HepG2 (cell line): Measurements from ENCODE around the gene MYL1. TPM values are rescaled to one million over a fixed set of nuclear protein-coding genes. Genes with fewer than 3 reads are reported as not detected.

ENCODE experiments used
- ATAC-seq: fragments of 200-7000 bp; cut with Tn5 transposase; 3 replicates; pipeline ENCODE4 v1.9.1; 2020; ENCODE audit warnings: mild to moderate bottlenecking, moderate library complexity
- BruUV-seq: library from RNA; stranded (reverse); fragments of 400-500 nt; replicated peaks from 2 replicates; lab custom pipeline; 2021; lab: Mats Ljungman, UMichigan
- CTCF ChIA-PET: fragments of 300-600 bp; formaldehyde crosslinking; extraction: SDS; loops from one replicate; lab custom pipeline; 2021; ENCODE audit warnings: low total read pairs, inconsistent platforms, low intra/inter-chr PET ratio; lab: Yijun Ruan, JAX
- POLR2A ChIA-PET: fragments of 350-600 bp; sonication (Branson Sonifier 250); formaldehyde crosslinking; loops from one replicate; lab custom pipeline; 2020; ENCODE audit warnings: antibody characterized with exemption, inconsistent platforms; lab: Yijun Ruan, JAX
- DNase-seq: peaks from one replicate; pipeline ENCODE4 v3.0.0-alpha.2; 2015; ENCODE audit warnings: low spot score
- FAIRE-seq: peaks from 3 replicates; lab custom pipeline; 2011; peaks lifted over from hg19 to GRCh38; lab: Jason Lieb, UNC
- H2AFZ ChIP-seq: one replicate; pipeline ENCODE4 v1.6.1; 2011; ENCODE audit warnings: low read length, inconsistent platforms
- H3K27ac ChIP-seq: fragments of 300-600 bp; 3 replicates; pipeline ENCODE4 v1.8.0; 2011; ENCODE audit warnings: mixed run types, mild to moderate bottlenecking, mixed read lengths, low read length, inconsistent platforms; ENCODE audit not compliant: insufficient read depth; ENCODE audit errors: extremely low read length
- H3K27me3 ChIP-seq, 2 experiments: fragments of 200-600 bp in 1 of 2; 2 replicates in 1 of 2; 3 replicates in 1 of 2; pipeline versions ENCODE4 v1.6.0 to v1.8.0; 2011; ENCODE audit warnings: low read length in 2 of 2, mild to moderate bottlenecking in 2 of 2, moderate library complexity in 2 of 2, inconsistent platforms in 1 of 2; ENCODE audit not compliant: insufficient read depth in 2 of 2, control insufficient read depth in 1 of 2
- H3K36me3 ChIP-seq, 2 experiments: fragments of 200-600 bp in 1 of 2; replicated peaks in 1 of 2; 2 replicates in 1 of 2; 3 replicates in 1 of 2; pipeline versions ENCODE4 v1.5.1 to v1.8.0; 2011; ENCODE audit warnings: low read length in 2 of 2, inconsistent platforms in 1 of 2; ENCODE audit not compliant: insufficient read depth in 2 of 2, control insufficient read depth in 1 of 2
- H3K4me1 ChIP-seq: 2 replicates; pipeline ENCODE4 v1.5.1; 2012; ENCODE audit warnings: low read length, inconsistent platforms; ENCODE audit not compliant: insufficient read depth
- H3K4me2 ChIP-seq: 2 replicates; pipeline ENCODE4 v1.6.0; 2011; ENCODE audit warnings: low read depth, low read length, inconsistent platforms
- H3K4me3 ChIP-seq, 3 experiments: fragments of 200-600 bp in 1 of 3; sonication (generic), shearing (Covaris generic) in 1 of 3; replicated peaks in 1 of 3; 2 replicates each; pipeline ENCODE4 v1.5.1; 2011 to 2016; ENCODE audit warnings: low read length in 3 of 3, inconsistent platforms in 2 of 3, low read depth in 2 of 3, mild to moderate bottlenecking in 2 of 3, control low read depth in 1 of 3, mixed read lengths in 1 of 3; ENCODE audit not compliant: insufficient read depth in 1 of 3
- H3K79me2 ChIP-seq: one replicate; pipeline ENCODE4 v1.6.1; 2011; ENCODE audit warnings: low read length, inconsistent platforms; ENCODE audit not compliant: insufficient read depth
- H3K9ac ChIP-seq: 2 replicates; pipeline ENCODE4 v1.6.0; 2011; ENCODE audit warnings: mild to moderate bottlenecking, low read depth, low read length, inconsistent platforms; ENCODE audit not compliant: insufficient read depth
- H3K9me3 ChIP-seq: 2 replicates; pipeline ENCODE4 v1.5.1; 2012; ENCODE audit warnings: mild to moderate bottlenecking, low read length
- H4K20me1 ChIP-seq: 2 replicates; pipeline ENCODE4 v1.6.0; 2011; ENCODE audit warnings: inconsistent platforms, mild to moderate bottlenecking, low read length, moderate library complexity; ENCODE audit not compliant: insufficient read depth
- CEBPG ChIP-seq: IDR thresholded peaks from 2 replicates; pipeline ENCODE4 v1.6.1; 2016
- KDM3A ChIP-seq: IDR thresholded peaks from 2 replicates; pipeline ENCODE4 v1.6.1; 2018; ENCODE audit warnings: low read depth, missing compliant biosample characterization
- MAFK ChIP-seq, 2 experiments: IDR thresholded peaks in 1 of 2; conservative IDR thresholded peaks in 1 of 2; 2 replicates each; pipeline ENCODE4 v1.6.1; 2011; ENCODE audit warnings: improper control_type of control experiment in 2 of 2, low read length in 2 of 2
- MXD4 ChIP-seq: IDR thresholded peaks from 2 replicates; pipeline ENCODE4 v1.6.1; 2016; ENCODE audit warnings: mild to moderate bottlenecking, missing biosample characterization, missing genetic modification reagents
- MYC ChIP-seq: sonication (generic); formaldehyde crosslinking; IDR thresholded peaks from 2 replicates; pipeline ENCODE4 v1.9.0; 2021; ENCODE audit warnings: missing genetic modification reagents, borderline replicate concordance
- NBN ChIP-seq: fragments of 450-650 bp; conservative IDR thresholded peaks from 2 replicates; pipeline ENCODE4 v1.6.1; 2017
- POLR2AphosphoS2 ChIP-seq: IDR thresholded peaks from 2 replicates; pipeline ENCODE4 v1.6.1; 2011; ENCODE audit warnings: low read depth, low read length, improper control_type of control experiment
- SMARCE1 ChIP-seq: fragments of 450-650 bp; IDR thresholded peaks from 2 replicates; pipeline ENCODE4 v1.6.1; 2017; ENCODE audit warnings: borderline replicate concordance
- STAG1 ChIP-seq: sonication (generic); formaldehyde crosslinking; IDR thresholded peaks from 2 replicates; pipeline ENCODE4 v1.4.0; 2020; ENCODE audit warnings: missing genetic modification reagents
- XRCC5 ChIP-seq: fragments of 200-400 bp; formaldehyde crosslinking; optimal IDR thresholded peaks from 2 replicates; pipeline ENCODE3; 2017; ENCODE audit warnings: mild to moderate bottlenecking, low read length
- ZKSCAN5 ChIP-seq: sonication (generic); formaldehyde crosslinking; IDR thresholded peaks from 2 replicates; pipeline ENCODE4 v1.5.1; 2020; ENCODE audit warnings: mild to moderate bottlenecking, missing genetic modification reagents
- ZNF143 ChIP-seq: sonication (generic); formaldehyde crosslinking; IDR thresholded peaks from 2 replicates; pipeline ENCODE4 v1.4.0; 2020; ENCODE audit warnings: missing genetic modification reagents
- ZNF232 ChIP-seq: sonication (generic); formaldehyde crosslinking; IDR thresholded peaks from 2 replicates; pipeline ENCODE4 v1.4.0; 2020; ENCODE audit warnings: missing genetic modification reagents, borderline replicate concordance
- ZNF720 ChIP-seq: sonication (generic); formaldehyde crosslinking; IDR thresholded peaks from 2 replicates; pipeline ENCODE4 v1.4.0; 2020; ENCODE audit warnings: missing genetic modification reagents
- WGBS: methylation state at CpG from one replicate; pipeline ENCODE4 v1.1.6; 2017; ENCODE audit warnings: low lambda C conversion rate; 5-methylcytosine and 5-hydroxymethylcytosine counted together
- in situ Hi-C: cut with HindIII; loops from 2 replicates; pipeline ENCODE4 v1.10.0; 2017; ENCODE audit warnings: low pct_unique_long_range_greater_than_20kb; ENCODE audit not compliant: extremely low pct_ligation_motif_present
- intact Hi-C: fragments of 100-400 bp; cut with micrococcal nuclease; formaldehyde crosslinking; loops from one replicate; pipeline ENCODE4 v1.10.0; 2022; ENCODE audit not compliant: unreplicated experiment
- polyA plus RNA-seq, 8 experiments: library from polyadenylated mRNA; depleted of rRNA in 3 of 8; stranded (reverse) in 7 of 8; unstranded in 1 of 8; fragments of >200 nt; fragmentation: Illumina TruSeq in 4 of 8; extraction: Trizol in 4 of 8; gene quantifications; 2 replicates each; pipeline versions ENCODE4 v1.2.1 to v1.2.3, GENCODE V29; 2011 to 2016; ENCODE audit warnings: low read depth in 4 of 8, missing spikeins in 1 of 8, mixed read lengths in 1 of 8; ENCODE audit not compliant: insufficient read depth in 1 of 8
- total RNA-seq, 5 experiments: library from RNA; depleted of rRNA; stranded (reverse); fragments of >200 nt; fragmentation: Illumina TruSeq; extraction: Trizol; gene quantifications; 2 replicates each; pipeline ENCODE4 v1.2.3, GENCODE V29; 2016; ENCODE audit warnings: low read depth in 1 of 5
- TF ChIP-seq, protein P1 (sequence below): sonication (generic); formaldehyde crosslinking; IDR thresholded peaks from 2 replicates; pipeline ENCODE4 v1.8.0; 2022; ENCODE audit warnings: missing genetic modification reagents, mild to moderate bottlenecking, moderate library complexity, borderline replicate concordance
- TF ChIP-seq, protein P2 (sequence below): sonication (generic); formaldehyde crosslinking; IDR thresholded peaks from 2 replicates; pipeline ENCODE4 v1.8.0; 2022; ENCODE audit warnings: mild to moderate bottlenecking, missing genetic modification reagents
- TF ChIP-seq, protein P3 (sequence below): sonication (generic); formaldehyde crosslinking; conservative IDR thresholded peaks from 2 replicates; pipeline ENCODE4 v1.8.0; 2022; ENCODE audit warnings: missing genetic modification reagents

MYL1 gene
- total and polyA plus RNA-seq, 2 of the 13 experiments (the other 11 are each of a cell fraction or from before 2014, with no cell fraction given): not detected

DNA sequence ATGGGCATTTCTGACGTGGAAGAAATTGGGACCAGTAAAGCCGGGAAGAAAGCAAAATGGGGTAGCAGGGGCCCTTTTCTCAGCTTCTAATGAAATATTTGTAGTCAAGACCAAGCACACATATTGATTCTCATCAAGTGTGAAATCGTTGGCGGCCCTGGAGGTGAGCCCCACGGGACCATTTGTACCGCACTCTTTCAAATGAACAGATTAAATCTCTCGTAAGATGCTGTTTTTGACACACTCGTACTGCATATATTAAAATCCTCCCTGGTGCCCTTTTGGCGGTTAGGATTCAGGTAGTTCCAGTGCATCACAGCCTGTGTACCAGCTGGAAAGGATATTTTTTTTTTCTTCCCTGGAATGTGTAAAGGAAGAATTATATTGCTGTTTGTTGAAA lies 9.9 kb upstream of the MYL1 start:
- ATAC-seq: no peak
- no peak overlapping the region for H3K4me2 ChIP-seq
- H3K27me3 ChIP-seq: no peaks in the 10 kb centered on the region
- H3K4me3 ChIP-seq: no peak overlapping the region
- 8% methylated on average over 9 of the region's 9 CpGs for WGBS
- FAIRE-seq: no peak
- no peak overlapping the region for H2AFZ ChIP-seq
- no peaks in the 10 kb centered on the region for H3K36me3 ChIP-seq
- intact Hi-C loops (no loop called here), in situ Hi-C loops (no loop called here)
- no peaks in the 10 kb centered on the region for H3K79me2 ChIP-seq
- no peak overlapping the region for H3K9ac ChIP-seq
- no TSS peak for BruUV-seq
- ChIA-PET POLR2A (no interaction called here), CTCF (no interaction called here)
- no peaks in the 10 kb centered on the region for H3K4me1 ChIP-seq
- H3K9me3 ChIP-seq: no peaks in the 10 kb centered on the region
- DNase-seq: no peak
- no peaks in the 10 kb centered on the region for H4K20me1 ChIP-seq
- H3K27ac ChIP-seq: no peak overlapping the region
- TF ChIP-seq KDM3A (no peak), MYC (CRISPR knock-in tag) (no peak), POLR2AphosphoS2 (no peak)
- TF ChIP-seq, protein P1, sequence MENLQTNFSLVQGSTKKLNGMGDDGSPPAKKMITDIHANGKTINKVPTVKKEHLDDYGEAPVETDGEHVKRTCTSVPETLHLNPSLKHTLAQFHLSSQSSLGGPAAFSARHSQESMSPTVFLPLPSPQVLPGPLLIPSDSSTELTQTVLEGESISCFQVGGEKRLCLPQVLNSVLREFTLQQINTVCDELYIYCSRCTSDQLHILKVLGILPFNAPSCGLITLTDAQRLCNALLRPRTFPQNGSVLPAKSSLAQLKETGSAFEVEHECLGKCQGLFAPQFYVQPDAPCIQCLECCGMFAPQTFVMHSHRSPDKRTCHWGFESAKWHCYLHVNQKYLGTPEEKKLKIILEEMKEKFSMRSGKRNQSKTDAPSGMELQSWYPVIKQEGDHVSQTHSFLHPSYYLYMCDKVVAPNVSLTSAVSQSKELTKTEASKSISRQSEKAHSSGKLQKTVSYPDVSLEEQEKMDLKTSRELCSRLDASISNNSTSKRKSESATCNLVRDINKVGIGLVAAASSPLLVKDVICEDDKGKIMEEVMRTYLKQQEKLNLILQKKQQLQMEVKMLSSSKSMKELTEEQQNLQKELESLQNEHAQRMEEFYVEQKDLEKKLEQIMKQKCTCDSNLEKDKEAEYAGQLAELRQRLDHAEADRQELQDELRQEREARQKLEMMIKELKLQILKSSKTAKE: no peak

DNA sequence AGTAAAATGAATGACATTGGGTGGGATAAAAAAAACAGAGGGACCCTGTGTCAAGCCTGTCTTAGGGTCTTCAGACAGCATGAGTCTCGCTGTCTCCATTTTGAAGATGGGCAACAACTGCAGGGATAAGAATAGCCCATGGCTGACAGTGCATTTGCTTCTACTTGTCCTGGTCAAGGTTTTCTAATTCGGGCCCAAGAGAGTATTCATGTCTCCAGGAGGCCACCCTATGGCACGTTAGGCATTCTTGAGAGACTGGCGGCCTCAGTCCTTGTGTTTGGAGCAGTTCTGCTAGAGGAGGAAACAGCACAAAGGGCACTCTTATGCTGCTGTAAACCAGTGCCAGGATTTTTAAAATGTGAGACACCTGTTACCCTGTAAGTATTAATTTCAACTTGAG lies 9.5 kb upstream of the MYL1 start:
- intact Hi-C loops (no loop called here), in situ Hi-C loops (no loop called here)
- H3K4me2 ChIP-seq: no peak overlapping the region
- no peak overlapping the region for H2AFZ ChIP-seq
- no peak overlapping the region for H3K4me3 ChIP-seq
- no peaks in the 10 kb centered on the region for H3K4me1 ChIP-seq
- ChIA-PET POLR2A (no interaction called here), CTCF (no interaction called here)
- H3K79me2 ChIP-seq: no peaks in the 10 kb centered on the region
- H3K27ac ChIP-seq: no peak overlapping the region
- no peak for DNase-seq
- no peak for FAIRE-seq
- H3K36me3 ChIP-seq: no peaks in the 10 kb centered on the region
- no peak overlapping the region for H3K9ac ChIP-seq
- 5% methylated on average over 4 of the region's 4 CpGs for WGBS
- no peaks in the 10 kb centered on the region for H3K27me3 ChIP-seq
- no TSS peak for BruUV-seq
- no peaks in the 10 kb centered on the region for H4K20me1 ChIP-seq
- H3K9me3 ChIP-seq: no peaks in the 10 kb centered on the region
- ATAC-seq: no peak
- TF ChIP-seq MXD4: no peak
- TF ChIP-seq, protein P2, sequence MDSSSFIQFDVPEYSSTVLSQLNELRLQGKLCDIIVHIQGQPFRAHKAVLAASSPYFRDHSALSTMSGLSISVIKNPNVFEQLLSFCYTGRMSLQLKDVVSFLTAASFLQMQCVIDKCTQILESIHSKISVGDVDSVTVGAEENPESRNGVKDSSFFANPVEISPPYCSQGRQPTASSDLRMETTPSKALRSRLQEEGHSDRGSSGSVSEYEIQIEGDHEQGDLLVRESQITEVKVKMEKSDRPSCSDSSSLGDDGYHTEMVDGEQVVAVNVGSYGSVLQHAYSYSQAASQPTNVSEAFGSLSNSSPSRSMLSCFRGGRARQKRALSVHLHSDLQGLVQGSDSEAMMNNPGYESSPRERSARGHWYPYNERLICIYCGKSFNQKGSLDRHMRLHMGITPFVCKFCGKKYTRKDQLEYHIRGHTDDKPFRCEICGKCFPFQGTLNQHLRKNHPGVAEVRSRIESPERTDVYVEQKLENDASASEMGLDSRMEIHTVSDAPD: no peak
- no peak for TF ChIP-seq MAFK (conservative IDR thresholded peaks at IDR 0.05 in 1 of 2, IDR thresholded peaks at IDR 0.05 in 1 of 2; ENCODE audit: low read length in 2 of 2)
- no peak for TF ChIP-seq NBN
- no peak for TF ChIP-seq ZNF232 (CRISPR knock-in tag)
- TF ChIP-seq ZKSCAN5 (CRISPR knock-in tag): no peak
- TF ChIP-seq STAG1: no peak
- no peak for TF ChIP-seq ZNF720
- no peak for TF ChIP-seq CEBPG
- TF ChIP-seq, protein P3, sequence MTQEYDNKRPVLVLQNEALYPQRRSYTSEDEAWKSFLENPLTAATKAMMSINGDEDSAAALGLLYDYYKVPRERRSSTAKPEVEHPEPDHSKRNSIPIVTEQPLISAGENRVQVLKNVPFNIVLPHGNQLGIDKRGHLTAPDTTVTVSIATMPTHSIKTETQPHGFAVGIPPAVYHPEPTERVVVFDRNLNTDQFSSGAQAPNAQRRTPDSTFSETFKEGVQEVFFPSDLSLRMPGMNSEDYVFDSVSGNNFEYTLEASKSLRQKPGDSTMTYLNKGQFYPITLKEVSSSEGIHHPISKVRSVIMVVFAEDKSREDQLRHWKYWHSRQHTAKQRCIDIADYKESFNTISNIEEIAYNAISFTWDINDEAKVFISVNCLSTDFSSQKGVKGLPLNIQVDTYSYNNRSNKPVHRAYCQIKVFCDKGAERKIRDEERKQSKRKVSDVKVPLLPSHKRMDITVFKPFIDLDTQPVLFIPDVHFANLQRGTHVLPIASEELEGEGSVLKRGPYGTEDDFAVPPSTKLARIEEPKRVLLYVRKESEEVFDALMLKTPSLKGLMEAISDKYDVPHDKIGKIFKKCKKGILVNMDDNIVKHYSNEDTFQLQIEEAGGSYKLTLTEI (CRISPR knock-in tag): no peak
- no peak for TF ChIP-seq ZNF143 (CRISPR knock-in tag)
- TF ChIP-seq SMARCE1: no peak
- TF ChIP-seq XRCC5: no peak
